Ascending aorta (tissue), 2 donors: ENCODE measurements around the gene TCF19. TPM values are rescaled to one million over a fixed set of nuclear protein-coding genes. Genes with fewer than 3 reads are reported as not detected.

Source experiments
- DNase-seq, 2 donors: peaks; one replicate each; pipeline ENCODE4 v3.0.0-alpha.2; 2019; ENCODE audit warnings: low spot score in 2 of 2
- H3K27ac ChIP-seq, 2 donors: fragments of 200-600 bp; sonication (generic); one replicate each; pipeline ENCODE4 v1.5.1; 2016 to 2017; ENCODE audit warnings: mild to moderate bottlenecking in 1 of 2
- H3K27me3 ChIP-seq: fragments of 200-600 bp; sonication (generic); one replicate; pipeline ENCODE4 v1.5.1; 2017
- H3K36me3 ChIP-seq, 2 donors: fragments of 200-600 bp; sonication (generic); one replicate each; pipeline ENCODE4 v1.5.1; 2016
- H3K4me1 ChIP-seq, 2 donors: fragments of 200-600 bp; sonication (generic); one replicate each; pipeline ENCODE4 v1.5.1; 2016 to 2017; ENCODE audit warnings: mild to moderate bottlenecking in 1 of 2
- H3K4me3 ChIP-seq, 2 donors: fragments of 200-600 bp; sonication (generic); one replicate each; pipeline ENCODE4 v1.5.1; 2016 to 2017; ENCODE audit warnings: mild to moderate bottlenecking in 1 of 2
- H3K9me3 ChIP-seq, 2 donors: fragments of 200-600 bp; sonication (generic); one replicate each; pipeline ENCODE4 v1.5.1; 2016
- CTCF ChIP-seq, 3 experiments: fragments of 200-600 bp in 2 of 3; fragments of 450-650 bp in 1 of 3; sonication (generic) in 2 of 3; IDR thresholded peaks; one replicate each; pipeline ENCODE4 v1.5.1; 2016 to 2019; ENCODE audit warnings: antibody characterized with exemption in 3 of 3, mild to moderate bottlenecking in 1 of 3, moderate library complexity in 1 of 3
- intact Hi-C: fragments of 100-400 bp; cut with DNase I; formaldehyde crosslinking; loops from one replicate; pipeline ENCODE4 v1.15.1; 2023
- total RNA-seq: library from RNA; depleted of rRNA; stranded (reverse); fragments of >200 nt; gene quantifications from one replicate; pipeline ENCODE4 v1.1.0, GENCODE V29; 2016

The TCF19 gene
- total RNA-seq, 1 donor from 2014 or later, result 10.3 TPM

- intact Hi-C loops, result no loop called here
- peak; percentile 58 to 93 for DNase-seq
- H3K9me3 ChIP-seq, result no peaks in the 10 kb centered on the region
- H3K4me1 ChIP-seq, result peaks cover 0 to 17% of the 10 kb centered on the region in 2 donors
- no peaks in the 10 kb centered on the region for H3K36me3 ChIP-seq
- H3K4me3 ChIP-seq, result peak within 1 kb of the TSS; percentile 39 to 46
- H3K27ac ChIP-seq, result peak within 1 kb of the TSS; percentile 42 to 59
- H3K27me3 ChIP-seq, result no peaks in the 10 kb centered on the region
- TF ChIP-seq CTCF (IDR thresholded peaks at IDR 0.05), result no peak
These were observed 43.9 kb upstream of the TCF19 start, which contains the start of gene PSORS1C1 for GRCh38 chr6:31114541-31114878. PSORS1C1 (plus strand) TSS chr6:31114800; CDS start chr6:31129633, 14,833 bp downstream.

GRCh38 chr6:31114970-31115849, 43.2 kb upstream of the TCF19 start:
- Histone ChIP-seq H3K4me3 (peak overlapping the region; percentile 39 to 46), H3K4me1 (peaks cover 0 to 17% of the 10 kb centered on the region in 2 donors), H3K36me3 (no peaks in the 10 kb centered on the region), H3K27ac (peak overlapping the region; percentile 42 to 59), H3K27me3 (no peaks in the 10 kb centered on the region), H3K9me3 (no peaks in the 10 kb centered on the region)
- DNase-seq, result no peak
- no peak for TF ChIP-seq CTCF (IDR thresholded peaks at IDR 0.05)
- intact Hi-C loops, result no loop called here

- no peak overlapping the region for H3K4me3 ChIP-seq
- H3K27ac ChIP-seq, result no peak overlapping the region
- H3K27me3 ChIP-seq, result no peaks in the 10 kb centered on the region
- no peaks in the 10 kb centered on the region for H3K36me3 ChIP-seq
- no peak for DNase-seq
- peaks cover 0 to 17% of the 10 kb centered on the region in 2 donors for H3K4me1 ChIP-seq
- intact Hi-C loops, result no loop called here
- no peak for TF ChIP-seq CTCF (IDR thresholded peaks at IDR 0.05)
- no peaks in the 10 kb centered on the region for H3K9me3 ChIP-seq
These were observed 42.3 kb upstream of the TCF19 start for GRCh38 chr6:31115941-31116560.

GRCh38 chr6:31116661-31117385, 41.6 kb upstream of the TCF19 start:
- H3K36me3 ChIP-seq, result no peaks in the 10 kb centered on the region
- H3K4me1 ChIP-seq, result peaks cover 0 to 17% of the 10 kb centered on the region in 2 donors
- H3K27me3 ChIP-seq, result no peaks in the 10 kb centered on the region
- DNase-seq, result no peak
- H3K9me3 ChIP-seq, result no peaks in the 10 kb centered on the region
- intact Hi-C loops, result no loop called here
- TF ChIP-seq CTCF (IDR thresholded peaks at IDR 0.05), result no peak
- no peak overlapping the region for H3K27ac ChIP-seq
- peak overlapping the region in 1 of 2 donors; percentile 6 for H3K4me3 ChIP-seq

- Histone ChIP-seq H3K4me1 (peaks cover 0 to 29% of the 10 kb centered on the region in 2 donors), H3K9me3 (no peaks in the 10 kb centered on the region), H3K36me3 (no peaks in the 10 kb centered on the region), H3K27ac (no peak overlapping the region), H3K27me3 (no peaks in the 10 kb centered on the region), H3K4me3 (no peak overlapping the region)
- intact Hi-C loops, result no loop called here
- no peak for DNase-seq
- TF ChIP-seq CTCF (IDR thresholded peaks at IDR 0.05), result no peak
These were observed 40.2 kb upstream of the TCF19 start for GRCh38 chr6:31118178-31118577.
